Raji (cell line): ENCODE data around the gene SORCS2.

Experiments
- POLR2A ChIP-seq: IDR thresholded peaks from 2 replicates; pipeline ENCODE4 v1.6.1; 2011; ENCODE audit warnings: low read depth, low read length, control low read depth; ENCODE audit not compliant: insufficient read depth

The SORCS2 gene

DNA sequence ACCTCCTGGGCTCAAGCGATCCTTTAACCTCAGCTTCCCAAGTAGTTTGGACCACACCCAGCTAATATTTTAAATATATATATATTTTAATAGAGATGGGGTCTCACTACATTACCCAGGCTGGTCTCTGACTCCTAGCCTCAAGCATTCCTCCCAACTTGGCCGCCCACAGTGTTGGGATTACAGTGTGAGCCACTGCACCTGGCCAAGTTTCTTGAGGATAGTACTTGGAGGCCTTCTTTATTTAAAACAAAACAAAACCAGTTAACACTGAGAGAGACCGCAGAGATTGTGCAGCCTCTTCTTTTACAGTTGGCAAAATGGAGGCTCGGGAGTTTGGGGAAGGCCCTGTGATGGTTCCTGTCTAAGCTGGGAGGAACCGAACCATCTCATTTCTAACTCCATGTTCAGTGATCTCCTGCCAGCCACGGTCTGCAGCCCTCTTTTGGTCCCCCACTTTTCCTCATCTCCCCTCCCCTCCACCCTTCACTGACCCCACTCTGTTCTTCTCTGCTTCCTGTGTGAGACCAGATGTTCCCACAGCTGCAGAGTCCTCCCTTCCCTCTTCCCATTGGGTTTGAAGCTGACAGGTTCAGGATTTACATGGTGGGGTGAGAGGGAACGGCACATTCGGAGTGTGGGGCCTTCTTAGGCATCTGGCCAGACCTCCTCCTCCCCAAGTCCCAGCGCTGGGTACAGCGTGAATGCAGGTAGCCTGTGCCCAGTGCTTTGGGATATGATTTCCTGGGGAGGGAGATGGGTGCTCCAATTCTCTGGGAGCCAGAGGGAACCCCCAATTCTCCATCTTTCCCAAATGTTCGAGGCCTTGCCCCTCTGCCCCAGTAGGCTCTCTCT, 1.4 kb upstream of the SORCS2 start:
- TF ChIP-seq POLR2A: no peak

DNA sequence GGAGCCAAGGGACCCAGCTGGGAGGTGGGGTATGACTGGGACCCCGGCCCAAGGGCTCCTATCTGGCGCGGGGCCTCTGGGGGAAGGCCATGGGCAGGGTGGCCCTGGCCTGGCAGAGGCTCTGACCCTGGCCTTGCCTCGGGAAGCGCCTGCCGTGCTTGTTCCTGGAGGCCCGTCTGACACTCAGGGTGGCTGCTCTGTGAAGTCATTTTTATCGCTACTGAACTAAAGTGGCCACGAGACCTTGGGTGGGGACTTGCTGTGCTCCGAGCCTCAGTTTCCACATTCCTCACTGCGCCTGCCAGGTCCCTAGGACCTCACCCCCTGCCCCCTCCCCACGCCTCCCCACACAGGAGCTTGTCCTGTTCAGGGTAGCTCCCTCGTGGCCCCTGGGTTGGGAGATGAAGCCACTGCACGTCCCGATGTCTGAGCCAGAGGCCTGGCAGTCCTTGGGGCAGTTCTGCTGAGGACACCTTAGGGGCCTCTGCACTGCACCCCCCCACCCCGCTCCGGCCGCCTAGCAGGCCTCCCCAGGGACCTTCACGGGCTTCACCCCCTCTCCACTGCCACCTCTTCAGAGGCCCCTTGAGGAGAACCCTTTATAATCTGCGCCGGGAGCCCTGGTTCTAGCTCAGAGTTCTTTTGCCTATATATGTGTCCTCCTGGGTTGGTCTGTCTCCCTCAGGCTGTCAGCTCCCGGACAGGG, 639 bp upstream of the SORCS2 start:
- no peak for TF ChIP-seq POLR2A

DNA sequence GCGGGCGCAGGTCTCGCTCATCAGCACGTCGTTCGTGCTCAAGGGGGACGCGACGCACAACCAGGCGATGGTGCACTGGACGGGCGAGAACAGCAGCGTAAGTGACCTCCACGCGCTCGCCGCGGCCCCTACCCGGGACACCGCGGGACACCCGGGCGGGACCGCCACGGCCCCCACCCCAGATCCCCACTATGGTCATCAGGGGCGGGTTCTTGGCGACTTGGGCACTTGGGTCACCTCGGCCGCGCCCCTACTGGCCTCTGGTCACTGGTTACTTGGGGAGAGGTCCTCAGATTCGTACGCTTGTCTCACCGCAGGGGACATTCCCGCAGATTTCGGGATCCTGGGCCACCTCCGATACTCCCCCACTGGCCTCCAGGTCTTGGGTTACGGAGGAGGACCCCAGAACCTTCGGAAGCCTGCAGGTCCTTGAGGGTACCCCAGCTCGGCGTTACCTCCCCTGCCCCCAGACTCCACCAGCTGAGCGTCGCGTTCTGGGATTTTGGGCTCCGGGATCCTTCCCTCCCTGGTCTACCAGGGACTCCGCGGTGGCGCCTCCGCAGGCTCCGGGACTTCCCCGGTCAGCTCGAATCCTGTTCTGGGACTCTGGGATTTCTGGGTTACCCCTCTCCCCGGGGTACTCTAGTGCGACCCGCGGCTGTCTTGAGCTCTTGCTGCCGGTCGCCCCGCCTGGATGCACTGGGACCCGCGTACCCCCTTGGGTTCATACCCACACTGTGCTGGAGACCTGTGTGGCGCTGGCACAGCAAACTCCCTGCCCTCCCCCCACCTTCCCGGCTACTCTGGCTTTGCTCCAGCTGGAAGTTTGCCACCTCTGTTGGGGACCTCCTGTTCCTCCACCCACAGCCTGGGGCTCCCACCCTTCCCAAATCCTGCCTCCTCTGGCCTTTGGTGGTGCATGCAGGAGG, 956 bp downstream of the SORCS2 start:
- no peak for TF ChIP-seq POLR2A

DNA sequence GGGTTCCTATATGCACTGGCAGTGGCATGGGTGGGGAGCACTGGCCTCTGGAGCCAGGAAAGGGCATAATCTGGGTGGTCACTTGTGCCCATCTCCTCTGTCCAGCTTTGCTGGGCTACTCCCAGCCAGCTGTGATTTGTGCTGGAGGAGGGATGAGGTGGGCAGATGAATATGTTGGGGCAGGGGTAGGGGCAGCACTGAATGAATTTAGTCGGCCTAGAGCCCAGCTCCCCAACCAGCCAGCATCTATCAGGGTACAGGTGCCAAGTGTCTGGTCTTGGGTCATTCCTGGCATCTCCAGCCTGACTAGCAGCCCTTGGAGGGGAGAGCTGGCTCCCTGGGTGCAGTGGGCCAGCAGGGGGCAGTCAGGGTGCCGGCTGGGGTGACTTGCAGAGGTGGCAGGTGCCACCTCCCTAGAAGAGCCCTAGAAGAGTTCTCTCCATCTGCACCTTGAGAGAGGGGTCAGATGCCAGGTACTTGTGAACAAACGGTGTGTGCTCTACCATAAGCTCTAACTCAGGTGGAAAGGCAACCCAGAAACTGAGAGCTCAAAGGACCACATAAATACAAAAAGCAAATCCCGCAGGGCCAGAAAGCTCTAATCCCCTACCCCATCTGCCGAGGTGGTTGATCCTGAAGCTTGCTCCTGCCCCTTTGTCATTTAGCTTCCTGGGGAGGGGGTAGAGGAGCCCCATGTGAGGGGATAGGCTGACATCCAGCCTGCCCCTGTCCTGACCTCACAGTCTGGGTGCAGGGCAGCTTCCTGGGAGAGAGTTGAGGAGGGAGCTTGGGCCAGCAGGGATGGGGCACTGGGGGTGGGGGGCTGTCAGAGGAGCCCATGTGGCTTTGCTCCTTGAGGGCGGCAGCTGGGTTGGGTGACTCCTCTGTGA, 2.2 kb downstream of the SORCS2 start:
- no peak for TF ChIP-seq POLR2A

DNA sequence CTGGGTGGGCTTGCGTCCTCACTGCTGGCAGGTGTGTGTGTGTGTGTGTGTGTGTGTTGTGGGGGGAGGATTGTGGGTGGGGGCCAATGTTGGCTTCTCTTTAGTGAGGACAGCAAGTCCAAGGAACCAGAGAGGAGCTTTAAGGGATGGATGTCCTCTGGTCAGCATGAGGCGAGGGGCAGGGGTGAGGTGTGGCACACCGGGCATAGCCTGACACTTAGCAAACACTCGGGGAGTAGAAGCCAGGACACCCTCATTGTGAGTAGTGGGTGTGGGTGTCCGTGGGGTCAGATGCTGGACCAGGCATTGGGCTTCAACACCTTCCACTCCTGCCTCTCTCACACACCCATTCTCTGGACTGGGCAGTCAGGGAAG, 2.8 kb downstream of the SORCS2 start:
- TF ChIP-seq POLR2A: no peak

DNA sequence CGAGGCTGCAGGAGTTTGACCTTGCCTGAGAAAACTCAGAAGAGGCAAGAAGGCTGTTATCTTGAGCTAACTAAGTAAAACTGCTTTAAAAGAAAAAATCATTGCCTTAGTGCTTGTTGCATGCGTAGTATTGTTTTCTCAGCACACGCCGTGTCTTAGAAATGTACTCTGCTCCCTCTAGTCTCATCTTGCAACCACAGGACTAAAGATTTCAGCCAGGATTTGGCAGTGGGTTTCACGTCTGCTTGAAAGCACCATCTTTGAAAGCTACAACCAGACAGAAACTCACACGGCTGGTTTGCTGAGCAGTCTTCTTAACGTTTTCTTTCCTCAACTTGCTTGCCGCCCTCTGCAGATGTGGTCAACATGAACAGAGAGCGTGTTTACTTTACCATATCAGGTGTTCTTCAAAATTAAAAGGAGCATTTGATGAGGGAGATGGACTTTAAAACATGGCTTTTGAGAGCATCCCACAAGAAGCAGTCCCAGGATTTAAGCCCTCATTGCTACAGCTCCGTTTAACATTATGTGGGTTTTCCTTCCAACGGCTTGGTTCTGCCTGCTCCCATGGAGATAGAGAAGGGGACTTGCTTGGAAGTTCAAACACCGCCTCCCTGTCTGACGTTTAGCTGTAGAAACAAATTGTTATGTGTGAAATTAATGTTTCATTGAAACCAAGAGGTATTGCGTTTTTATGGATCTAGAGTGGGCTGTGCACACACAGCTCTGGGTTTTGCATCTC, 3.4 kb downstream of the SORCS2 start:
- TF ChIP-seq POLR2A: no peak

DNA sequence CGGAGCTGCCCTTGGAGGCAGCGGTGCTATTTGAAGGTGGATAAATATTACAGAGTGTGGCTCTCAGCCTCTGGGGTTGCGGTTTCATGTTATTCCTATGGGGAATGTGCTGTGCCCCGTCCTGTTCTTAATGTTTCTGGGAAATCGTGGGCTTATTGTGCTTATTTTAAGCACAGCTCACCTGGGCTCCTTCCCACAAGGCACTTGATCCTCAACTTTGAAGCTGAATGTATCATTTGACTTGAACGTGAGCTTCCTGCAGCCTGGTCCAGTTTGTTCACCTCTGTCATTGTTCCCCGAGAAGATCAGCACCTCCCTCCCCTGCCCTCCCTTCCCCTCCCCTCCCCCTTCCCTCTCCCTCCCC, 3.9 kb downstream of the SORCS2 start:
- TF ChIP-seq POLR2A: no peak

DNA sequence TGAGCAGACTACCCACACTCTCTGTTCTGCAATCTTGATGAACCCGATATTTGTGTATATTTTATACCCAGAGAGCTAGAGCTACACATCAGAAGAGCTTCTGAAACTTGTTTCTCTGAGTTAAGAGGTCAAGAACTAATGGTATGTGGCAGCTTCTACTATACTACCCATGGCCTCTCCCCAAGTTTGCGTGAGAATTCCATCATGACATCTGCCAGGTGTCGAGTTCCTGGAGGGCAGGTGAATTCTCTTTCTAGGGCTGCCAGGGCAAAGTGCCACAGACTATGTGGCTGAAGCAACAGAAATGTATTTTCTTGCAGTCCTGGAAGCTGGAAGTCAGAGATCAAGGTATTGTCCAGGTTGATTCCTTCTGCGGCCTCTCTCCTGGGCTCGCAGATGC, 4.4 kb downstream of the SORCS2 start:
- no peak for TF ChIP-seq POLR2A

DNA sequence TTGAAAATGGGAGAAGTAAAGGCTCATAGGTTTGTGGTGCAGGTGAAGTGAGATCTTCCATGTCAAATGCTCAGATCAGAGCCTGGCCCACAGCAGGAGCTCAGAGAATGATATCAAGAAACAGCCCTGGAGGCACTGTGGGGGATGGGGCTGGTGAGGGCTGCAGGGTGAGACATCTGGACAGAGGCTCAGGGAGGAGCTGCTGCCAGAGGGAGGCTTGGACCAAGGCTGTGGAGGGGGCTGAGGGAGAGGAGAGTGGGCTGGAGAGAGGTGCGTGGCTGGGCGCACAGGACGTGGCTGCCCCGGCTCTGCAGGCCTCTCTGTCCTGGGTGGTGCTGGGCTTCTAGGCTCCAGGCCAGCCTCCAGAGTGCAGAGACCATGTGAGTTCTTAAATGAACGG, 5.6 kb downstream of the SORCS2 start:
- TF ChIP-seq POLR2A: no peak

DNA sequence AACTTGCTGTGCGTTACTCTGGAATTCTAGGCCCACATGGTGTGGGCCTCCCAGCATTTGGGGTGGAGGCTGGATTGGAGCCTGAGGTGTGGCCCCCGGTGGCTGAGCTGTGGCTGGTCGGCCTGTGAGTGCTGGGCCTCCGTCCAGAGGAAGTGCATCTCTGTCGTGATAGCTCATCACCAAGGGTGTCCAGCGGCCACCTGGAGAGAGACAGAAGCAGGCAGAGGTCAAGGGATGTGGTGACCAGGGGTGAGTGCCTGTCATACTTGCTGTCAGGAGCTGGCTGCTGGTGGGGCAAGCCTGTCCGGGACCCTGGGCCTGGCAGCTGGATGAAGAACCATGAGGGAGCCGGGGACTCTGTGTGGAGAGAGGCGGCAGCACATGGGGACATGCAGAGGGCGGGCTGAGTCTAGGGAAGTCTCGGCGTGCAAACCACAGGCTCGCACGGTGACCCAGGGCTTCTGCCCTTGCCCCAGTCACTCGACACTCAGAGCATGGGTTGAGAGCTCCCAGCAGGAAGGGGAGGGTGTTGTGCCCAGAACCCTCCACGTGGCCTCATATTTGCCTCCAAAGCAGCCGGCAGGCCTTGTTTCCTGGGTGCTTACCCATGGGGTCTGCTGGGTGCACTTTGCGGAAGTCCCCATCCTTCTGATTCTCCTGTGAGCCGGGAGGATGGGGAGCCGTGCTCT, 6.2 kb downstream of the SORCS2 start:
- no peak for TF ChIP-seq POLR2A

DNA sequence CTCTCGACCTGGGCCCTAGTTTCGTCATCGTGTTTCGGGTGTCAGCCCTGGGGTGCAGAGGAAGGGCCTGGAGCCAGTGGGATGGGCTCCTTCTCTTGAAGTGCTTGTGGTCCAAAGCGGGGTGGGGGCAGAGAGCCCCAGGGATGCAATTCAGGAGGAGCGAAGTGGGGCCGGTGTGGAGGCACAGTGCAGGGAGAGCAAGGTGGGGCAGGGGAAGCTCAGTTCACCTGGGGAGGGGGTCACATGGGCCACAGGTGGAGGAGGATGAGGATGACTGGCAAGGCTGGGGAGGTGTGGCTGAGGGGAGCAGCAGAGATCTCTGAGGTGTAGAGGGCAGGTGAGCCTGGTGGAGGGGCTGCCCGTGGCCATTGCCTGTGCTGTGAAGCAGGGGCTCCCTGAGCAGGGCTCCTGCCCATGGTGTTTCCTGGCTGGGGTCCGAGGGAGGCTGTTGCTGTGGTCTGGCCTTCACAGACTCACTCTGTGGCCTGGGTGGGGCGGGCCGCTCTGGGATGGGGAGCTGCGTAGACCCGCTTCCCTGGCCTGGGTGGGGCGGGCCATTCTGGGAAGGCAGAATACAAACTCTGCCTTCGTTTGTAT, 6.9 kb downstream of the SORCS2 start:
- TF ChIP-seq POLR2A: no peak

DNA sequence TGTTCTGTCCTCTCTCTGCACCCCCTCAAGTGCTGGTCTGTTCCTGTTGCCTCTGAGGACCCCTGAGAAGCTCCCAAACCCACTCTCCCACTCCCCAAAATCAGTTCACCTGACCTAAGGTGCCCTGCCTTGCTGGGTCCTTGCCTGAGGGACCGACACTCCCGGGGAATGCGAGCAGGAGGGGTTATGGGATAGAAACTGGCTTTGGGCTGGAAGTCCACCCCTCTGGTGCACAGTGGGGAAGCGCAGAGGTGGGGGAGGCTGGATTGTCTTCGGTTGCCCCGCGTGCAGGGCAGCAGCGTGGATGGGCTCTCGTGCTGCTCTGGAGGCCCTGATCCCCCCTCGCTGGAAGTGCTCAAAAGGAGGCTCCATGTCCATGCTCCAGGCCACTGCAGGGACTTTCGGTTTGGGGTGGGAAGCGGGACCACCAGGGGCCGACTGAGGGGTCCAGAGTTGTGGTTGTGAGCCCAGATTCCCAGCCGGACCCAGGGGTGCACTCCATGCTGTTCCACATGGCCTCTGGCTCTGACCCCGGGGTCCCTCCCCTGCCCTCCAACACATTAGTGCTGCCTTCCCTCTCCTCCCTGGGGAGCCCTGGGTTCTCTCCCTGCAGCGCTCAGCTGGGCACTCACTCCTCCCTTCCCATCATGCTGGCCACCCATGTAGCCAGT, 7.6 kb downstream of the SORCS2 start:
- TF ChIP-seq POLR2A: no peak
